ENCODE data around the gene TSSK1B.

DNA sequence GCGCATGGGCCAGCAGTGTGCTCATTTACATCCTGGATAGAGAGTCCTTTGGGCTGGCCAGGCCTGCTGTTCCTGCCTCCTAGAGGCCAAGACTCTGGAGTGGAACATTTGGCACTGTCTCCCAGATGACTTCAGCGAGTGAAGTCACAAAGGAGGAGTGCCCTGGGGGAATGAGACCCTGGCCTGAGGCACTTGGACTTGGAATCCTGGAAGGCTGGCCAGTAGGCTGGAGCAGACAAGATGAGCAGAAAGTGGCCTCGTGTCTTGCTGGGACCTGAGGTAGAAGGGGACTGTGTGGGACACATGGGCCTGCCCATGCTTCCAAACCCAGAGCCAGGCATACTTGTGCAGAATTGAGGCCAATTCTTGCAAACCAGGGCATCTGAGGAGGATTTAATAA is at the start of gene TSSK1B:
- TF ChIP-seq CTCF (IDR thresholded peaks at IDR 0.05; ENCODE audit: insufficient read depth, low read length), result no peak
- no peak for TF ChIP-seq SPI1 (IDR thresholded peaks at IDR 0.05; ENCODE audit: borderline replicate concordance, low read depth)

Data from HL-60 (cell line).